Transverse colon (tissue), 4 donors: ENCODE measurements around the gene SHC2.

ENCODE experiments used
- EP300 ChIP-seq: sonication (generic); formaldehyde crosslinking; IDR thresholded peaks from one replicate; pipeline ENCODE4 v1.6.1; 2017; ENCODE audit warnings: antibody characterized with exemption, low read depth
- POLR2A ChIP-seq: fragments of 450-650 bp; IDR thresholded peaks from one replicate; pipeline ENCODE4 v1.6.1; 2016; ENCODE audit warnings: antibody characterized with exemption, mild to moderate bottlenecking, moderate library complexity
- POLR2AphosphoS5 ChIP-seq, 3 donors: sonication (generic); formaldehyde crosslinking; IDR thresholded peaks; one replicate each; pipeline ENCODE4 v1.6.1; 2016; ENCODE audit warnings: antibody characterized with exemption in 3 of 3
- TF ChIP-seq, protein P1 (sequence below), 5 experiments: fragments of 200-600 bp in 3 of 5; fragments of 450-650 bp in 2 of 5; sonication (generic) in 3 of 5; IDR thresholded peaks; 1 replicate in 2 of 5; 2 replicates in 3 of 5; pipeline ENCODE4 v1.5.1; 2016 to 2017; ENCODE audit warnings: antibody characterized with exemption in 5 of 5, inconsistent platforms in 3 of 5, mild to moderate bottlenecking in 2 of 5, moderate library complexity in 1 of 5

DNA sequence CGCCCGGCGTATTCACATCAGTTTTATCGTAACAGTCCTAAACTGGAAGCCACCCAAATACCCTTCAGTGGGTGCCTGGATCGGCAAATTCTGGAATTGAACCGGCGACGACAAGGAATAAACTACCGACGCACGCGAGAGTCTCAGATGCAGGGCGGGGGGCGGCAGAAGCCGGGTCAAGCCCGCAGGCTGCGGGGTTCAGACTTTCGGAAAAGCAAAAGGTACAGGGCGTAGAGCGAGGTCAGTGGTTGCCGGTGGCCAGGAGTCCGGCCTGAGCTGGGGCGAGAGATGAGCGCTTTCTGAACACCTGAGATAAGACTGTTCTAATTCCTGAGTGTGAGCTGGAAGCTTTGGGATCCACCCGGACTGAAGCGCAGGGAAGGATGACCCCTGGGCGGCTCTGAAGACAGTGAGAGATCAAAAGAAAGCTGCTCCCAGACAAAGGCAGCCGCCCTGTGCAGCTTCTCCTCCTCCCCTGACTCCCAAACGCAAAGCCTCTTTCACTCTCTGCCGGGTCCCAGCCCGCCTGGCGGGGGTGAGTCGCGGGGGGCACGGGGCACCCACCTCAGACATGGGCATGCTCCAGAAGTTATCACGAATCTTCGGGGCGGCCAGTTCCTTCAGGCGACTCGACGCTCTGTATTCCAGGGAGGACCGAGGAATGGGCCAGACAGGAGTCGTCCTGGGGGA, 90.0 kb downstream of the SHC2 start:
- TF ChIP-seq, protein P1, sequence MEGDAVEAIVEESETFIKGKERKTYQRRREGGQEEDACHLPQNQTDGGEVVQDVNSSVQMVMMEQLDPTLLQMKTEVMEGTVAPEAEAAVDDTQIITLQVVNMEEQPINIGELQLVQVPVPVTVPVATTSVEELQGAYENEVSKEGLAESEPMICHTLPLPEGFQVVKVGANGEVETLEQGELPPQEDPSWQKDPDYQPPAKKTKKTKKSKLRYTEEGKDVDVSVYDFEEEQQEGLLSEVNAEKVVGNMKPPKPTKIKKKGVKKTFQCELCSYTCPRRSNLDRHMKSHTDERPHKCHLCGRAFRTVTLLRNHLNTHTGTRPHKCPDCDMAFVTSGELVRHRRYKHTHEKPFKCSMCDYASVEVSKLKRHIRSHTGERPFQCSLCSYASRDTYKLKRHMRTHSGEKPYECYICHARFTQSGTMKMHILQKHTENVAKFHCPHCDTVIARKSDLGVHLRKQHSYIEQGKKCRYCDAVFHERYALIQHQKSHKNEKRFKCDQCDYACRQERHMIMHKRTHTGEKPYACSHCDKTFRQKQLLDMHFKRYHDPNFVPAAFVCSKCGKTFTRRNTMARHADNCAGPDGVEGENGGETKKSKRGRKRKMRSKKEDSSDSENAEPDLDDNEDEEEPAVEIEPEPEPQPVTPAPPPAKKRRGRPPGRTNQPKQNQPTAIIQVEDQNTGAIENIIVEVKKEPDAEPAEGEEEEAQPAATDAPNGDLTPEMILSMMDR (IDR thresholded peaks at IDR 0.05) = no peak
- TF ChIP-seq POLR2A (no peak), EP300 (no peak), POLR2AphosphoS5 (IDR thresholded peaks at IDR 0.05) (no peak)
